Muscle of leg (tissue), 11 donors: ENCODE results near the gene KLF15. TPM values are rescaled to one million over a fixed set of nuclear protein-coding genes. Genes with fewer than 3 reads are reported as not detected.

Experiments
- DNase-seq: peaks from one replicate; pipeline ENCODE4 v3.0.0; 2013
- H3K27ac ChIP-seq: one replicate; pipeline ENCODE4 v1.5.1; 2013; ENCODE audit warnings: mild to moderate bottlenecking, low read length, control low read depth
- H3K27me3 ChIP-seq: one replicate; pipeline ENCODE4 v1.6.1; 2013; ENCODE audit warnings: low read length; ENCODE audit not compliant: control insufficient read depth, insufficient read depth
- H3K36me3 ChIP-seq: one replicate; pipeline ENCODE4 v1.6.1; 2013; ENCODE audit warnings: low read length; ENCODE audit not compliant: control insufficient read depth, insufficient read depth
- H3K4me1 ChIP-seq: one replicate; pipeline ENCODE4 v1.6.1; 2013; ENCODE audit warnings: low read length; ENCODE audit not compliant: control insufficient read depth, insufficient read depth
- H3K4me3 ChIP-seq: one replicate; pipeline ENCODE4 v1.5.1; 2013; ENCODE audit warnings: low read length, control low read depth
- H3K9me3 ChIP-seq: replicated peaks from 2 replicates; pipeline ENCODE4 v1.6.1; 2013; ENCODE audit warnings: low read depth, low read length; ENCODE audit not compliant: control insufficient read depth
- WGBS: methylation state at CpG from one replicate; pipeline ENCODE4 v1.1.5; 2013; ENCODE audit warnings: missing lambda C conversion rate; ENCODE audit not compliant: insufficient coverage; 5-methylcytosine and 5-hydroxymethylcytosine counted together
- polyA plus RNA-seq, 8 donors: library from polyadenylated mRNA; unstranded; fragments of 120-200 nt; gene quantifications; one replicate each; pipeline versions ENCODE4 v1.2.1 to v1.2.3, GENCODE V29; 2013; ENCODE audit warnings: inconsistent platforms in 1 of 8, low replicate concordance in 1 of 8; ENCODE audit not compliant: insufficient read length in 8 of 8, insufficient read depth in 1 of 8
- total RNA-seq: library from RNA; stranded (reverse); fragments of 120-200 nt; gene quantifications from one replicate; pipeline ENCODE4 v1.2.4, GENCODE V29; 2013

KLF15 gene
- total and polyA plus RNA-seq, 9 donors, result 0.64 to 2.1 (median 0.93) TPM

- Histone ChIP-seq H3K4me3 (no peak overlapping the region), H3K36me3 (no peaks in the 10 kb centered on the region), H3K4me1 (peaks cover 25% of the 10 kb centered on the region), H3K27ac (no peak overlapping the region), H3K9me3 (no peaks in the 10 kb centered on the region), H3K27me3 (peaks cover 26% of the 10 kb centered on the region)
- DNase-seq, result no peak
- 69% methylated on average over 5 of the region's 8 CpGs for WGBS
Measured at GRCh38 chr3:126353694-126354321, 3.4 kb downstream of the KLF15 start.

- Histone ChIP-seq H3K27ac (no peak overlapping the region), H3K9me3 (no peaks in the 10 kb centered on the region), H3K36me3 (no peaks in the 10 kb centered on the region), H3K27me3 (peaks cover 15% of the 10 kb centered on the region), H3K4me1 (peaks cover 20% of the 10 kb centered on the region), H3K4me3 (no peak overlapping the region)
- DNase-seq, result no peak
- WGBS, result 88% methylated on average over 21 of the region's 27 CpGs
Measured at GRCh38 chr3:126352476-126353454, 4.4 kb downstream of the KLF15 start.

- no peak for DNase-seq
- Histone ChIP-seq H3K4me1 (peaks cover 16% of the 10 kb centered on the region), H3K27ac (no peak overlapping the region), H3K4me3 (no peak overlapping the region), H3K9me3 (no peaks in the 10 kb centered on the region), H3K27me3 (peaks cover 12% of the 10 kb centered on the region), H3K36me3 (no peaks in the 10 kb centered on the region)
- 97% methylated on average over 17 of the region's 18 CpGs for whole genome bisulfite sequencing
Measured at GRCh38 chr3:126351771-126352475, 5.3 kb downstream of the KLF15 start.

GRCh38 chr3:126351086-126351770, 6.0 kb downstream of the KLF15 start:
- WGBS, result 67% methylated on average over 5 of the region's 10 CpGs
- no peak overlapping the region for H3K27ac ChIP-seq
- peaks cover 7% of the 10 kb centered on the region for H3K27me3 ChIP-seq
- peaks cover 10% of the 10 kb centered on the region for H3K4me1 ChIP-seq
- no peaks in the 10 kb centered on the region for H3K9me3 ChIP-seq
- H3K36me3 ChIP-seq, result no peaks in the 10 kb centered on the region
- no peak for DNase-seq
- H3K4me3 ChIP-seq, result no peak overlapping the region

GRCh38 chr3:126350502-126351085, 6.6 kb downstream of the KLF15 start:
- no peaks in the 10 kb centered on the region for H3K9me3 ChIP-seq
- H3K27ac ChIP-seq, result no peak overlapping the region
- no peak for DNase-seq
- 79% methylated on average over 9 of the region's 9 CpGs for WGBS
- no peak overlapping the region for H3K4me3 ChIP-seq
- peaks cover 5% of the 10 kb centered on the region for H3K27me3 ChIP-seq
- H3K4me1 ChIP-seq, result peaks cover 4% of the 10 kb centered on the region
- H3K36me3 ChIP-seq, result no peaks in the 10 kb centered on the region

GRCh38 chr3:126349611-126350501, 7.4 kb downstream of the KLF15 start:
- Histone ChIP-seq H3K27ac (no peak overlapping the region), H3K36me3 (no peaks in the 10 kb centered on the region), H3K27me3 (peaks cover 2% of the 10 kb centered on the region), H3K4me1 (no peaks in the 10 kb centered on the region), H3K4me3 (no peak overlapping the region), H3K9me3 (no peaks in the 10 kb centered on the region)
- no peak for DNase-seq
- WGBS, result 63% methylated on average over 10 of the region's 15 CpGs

GRCh38 chr3:126349071-126349470, 8.1 kb downstream of the KLF15 start:
- no peaks in the 10 kb centered on the region for H3K9me3 ChIP-seq
- H3K27ac ChIP-seq, result no peak overlapping the region
- no peak for DNase-seq
- H3K36me3 ChIP-seq, result no peaks in the 10 kb centered on the region
- H3K4me3 ChIP-seq, result no peak overlapping the region
- 85% methylated on average over 6 of the region's 6 CpGs for WGBS
- H3K4me1 ChIP-seq, result no peaks in the 10 kb centered on the region
- no peaks in the 10 kb centered on the region for H3K27me3 ChIP-seq

- no peak overlapping the region for H3K27ac ChIP-seq
- no peaks in the 10 kb centered on the region for H3K4me1 ChIP-seq
- H3K4me3 ChIP-seq, result no peak overlapping the region
- no peaks in the 10 kb centered on the region for H3K9me3 ChIP-seq
- WGBS, result 95% methylated on average over 10 of the region's 12 CpGs
- no peaks in the 10 kb centered on the region for H3K27me3 ChIP-seq
- H3K36me3 ChIP-seq, result no peaks in the 10 kb centered on the region
- no peak for DNase-seq
Measured at GRCh38 chr3:126348308-126348920, 8.8 kb downstream of the KLF15 start.
